Neural cell (in vitro differentiated cells): ENCODE data around the gene BTBD17. TPM values are rescaled to one million over a fixed set of nuclear protein-coding genes. Genes with fewer than 3 reads are reported as not detected.

Experiments
- H2AFZ ChIP-seq: fragments of 200-600, 300-800 bp; sonication (generic), shearing (Covaris generic); 2 replicates; pipeline ENCODE4 v1.6.0; 2014; ENCODE audit warnings: low read depth, mild to moderate bottlenecking, antibody characterized with exemption, low read length, moderate library complexity
- H3F3A ChIP-seq: fragments of 200-600 bp; shearing (Covaris generic); 2 replicates; pipeline ENCODE4 v1.6.1; 2016; ENCODE audit warnings: mild to moderate bottlenecking, moderate library complexity, mixed read lengths, antibody characterized with exemption, low read length; ENCODE audit not compliant: insufficient read depth, poor library complexity, severe bottlenecking
- H3K27ac ChIP-seq: fragments of 200-600, 300-800 bp; sonication (generic), shearing (Covaris generic); 2 replicates; pipeline ENCODE4 v1.5.1; 2014; ENCODE audit warnings: mild to moderate bottlenecking, low read length, moderate library complexity
- H3K27me3 ChIP-seq: fragments of 300-800, 200-600 bp; sonication (generic), shearing (Covaris generic); 2 replicates; pipeline ENCODE4 v1.6.0; 2014; ENCODE audit warnings: mild to moderate bottlenecking, low read depth, low read length, moderate library complexity; ENCODE audit not compliant: insufficient read depth
- H3K36me3 ChIP-seq: fragments of 300-800, 200-600 bp; sonication (generic), shearing (Covaris generic); 2 replicates; pipeline ENCODE4 v1.5.1; 2014; ENCODE audit warnings: mild to moderate bottlenecking, antibody characterized with exemption, low read length, moderate library complexity; ENCODE audit not compliant: insufficient read depth
- H3K4me2 ChIP-seq: fragments of 300-800, 200-600 bp; sonication (generic), shearing (Covaris generic); 2 replicates; pipeline ENCODE4 v1.6.0; 2014; ENCODE audit warnings: mild to moderate bottlenecking, low read length
- H3K4me3 ChIP-seq: fragments of 300-800, 200-600 bp; sonication (generic), shearing (Covaris generic); 2 replicates; pipeline ENCODE4 v1.5.1; 2014; ENCODE audit warnings: mild to moderate bottlenecking, low read length, moderate library complexity
- H3K79me2 ChIP-seq: fragments of 200-600 bp; shearing (Covaris generic); replicated peaks from 2 replicates; pipeline ENCODE4 v1.6.0; 2014; ENCODE audit warnings: mild to moderate bottlenecking, low read length, moderate library complexity; ENCODE audit not compliant: insufficient read depth
- H3K9ac ChIP-seq: fragments of 300-800, 200-600 bp; sonication (generic), shearing (Covaris generic); 2 replicates; pipeline ENCODE4 v1.6.1; 2016; ENCODE audit warnings: mild to moderate bottlenecking, low read length, mixed read lengths
- H3K9me2 ChIP-seq: fragments of 200-600 bp; shearing (Covaris generic); 2 replicates; pipeline ENCODE4 v1.6.1; 2016; ENCODE audit warnings: mild to moderate bottlenecking, low read length, mixed read lengths; ENCODE audit not compliant: insufficient read depth
- H3K9me3 ChIP-seq: fragments of 200-600, 300-800 bp; sonication (generic), shearing (Covaris generic); 2 replicates; pipeline ENCODE4 v1.6.1; 2016; ENCODE audit warnings: mild to moderate bottlenecking, mixed run types, low read length, moderate library complexity, mixed read lengths
- H4K20me1 ChIP-seq: fragments of 200-600 bp; shearing (Covaris generic); 2 replicates; pipeline ENCODE4 v1.6.1; 2016; ENCODE audit warnings: mild to moderate bottlenecking, mixed run types; ENCODE audit not compliant: insufficient read depth
- EP300 ChIP-seq: fragments of 450-650 bp; conservative IDR thresholded peaks from 2 replicates; pipeline ENCODE4 v1.6.1; 2014; ENCODE audit warnings: antibody characterized with exemption, mild to moderate bottlenecking, moderate library complexity; ENCODE audit not compliant: poor library complexity, severe bottlenecking
- EZH2 ChIP-seq: fragments of 200-600, 300-800 bp; shearing (Covaris generic), sonication (generic); IDR thresholded peaks from 2 replicates; pipeline ENCODE4 v1.6.1; 2014; ENCODE audit warnings: antibody characterized with exemption, low read length, borderline replicate concordance, mild to moderate bottlenecking; ENCODE audit not compliant: insufficient read depth, poor library complexity, severe bottlenecking
- MXI1 ChIP-seq: fragments of 450-650 bp; conservative IDR thresholded peaks from 2 replicates; pipeline ENCODE4 v1.6.1; 2014; ENCODE audit warnings: antibody characterized with exemption, mild to moderate bottlenecking; ENCODE audit not compliant: poor library complexity, severe bottlenecking
- POLR2AphosphoS5 ChIP-seq: IDR thresholded peaks from 2 replicates; pipeline ENCODE4 v1.6.1; 2012
- RAD21 ChIP-seq: fragments of 450-650 bp; conservative IDR thresholded peaks from 2 replicates; pipeline ENCODE4 v1.6.1; 2014; ENCODE audit warnings: antibody characterized with exemption, mild to moderate bottlenecking, moderate library complexity
- SMC3 ChIP-seq: fragments of 450-650 bp; conservative IDR thresholded peaks from 2 replicates; pipeline ENCODE4 v1.6.1; 2014; ENCODE audit warnings: antibody characterized with exemption, mild to moderate bottlenecking, moderate library complexity; ENCODE audit not compliant: poor library complexity
- TAF1 ChIP-seq: IDR thresholded peaks from 2 replicates; pipeline ENCODE4 v1.6.1; 2012; ENCODE audit warnings: low read depth
- polyA plus RNA-seq: library from polyadenylated mRNA; depleted of rRNA; stranded (reverse); fragments of >200 nt; gene quantifications from 2 replicates; pipeline ENCODE4 v1.2.3, GENCODE V29; 2014
- TF ChIP-seq, protein P1 (sequence below): fragments of 450-650 bp; IDR thresholded peaks from 2 replicates; pipeline ENCODE4 v1.5.1; 2014; ENCODE audit warnings: antibody characterized with exemption, mild to moderate bottlenecking, moderate library complexity; ENCODE audit not compliant: poor library complexity, severe bottlenecking
- TF ChIP-seq, protein P2 (sequence below): IDR thresholded peaks from 2 replicates; pipeline ENCODE4 v1.6.1; 2012; ENCODE audit warnings: borderline replicate concordance

Gene BTBD17
- polyA plus RNA-seq, 1 donor from 2014 or later, result 5.3 TPM

DNA sequence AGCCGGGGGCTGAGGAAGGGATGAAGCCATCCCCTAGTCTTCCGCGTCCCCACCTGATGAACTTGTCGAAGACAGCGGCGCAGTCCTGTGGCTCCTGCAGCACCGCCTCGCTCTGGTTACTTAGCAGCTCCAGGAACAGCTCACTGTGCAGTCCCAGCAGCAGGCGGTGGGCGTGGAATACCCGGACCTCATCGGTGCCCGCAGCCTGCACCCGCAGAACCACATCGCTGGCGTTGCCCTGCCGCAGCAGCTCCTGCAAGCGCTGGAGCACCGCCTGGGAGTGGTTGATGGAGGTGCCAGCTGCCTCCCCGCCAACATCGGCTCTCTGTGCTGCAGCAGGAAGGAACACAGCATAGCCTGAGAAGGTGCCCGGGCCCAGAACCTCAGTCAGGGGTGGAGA is 1.8 kb downstream of the BTBD17 start:
- Histone ChIP-seq H3K4me3 (no peak overlapping the region), H3K27me3 (no peaks in the 10 kb centered on the region), H3K27ac (no peak overlapping the region)

DNA sequence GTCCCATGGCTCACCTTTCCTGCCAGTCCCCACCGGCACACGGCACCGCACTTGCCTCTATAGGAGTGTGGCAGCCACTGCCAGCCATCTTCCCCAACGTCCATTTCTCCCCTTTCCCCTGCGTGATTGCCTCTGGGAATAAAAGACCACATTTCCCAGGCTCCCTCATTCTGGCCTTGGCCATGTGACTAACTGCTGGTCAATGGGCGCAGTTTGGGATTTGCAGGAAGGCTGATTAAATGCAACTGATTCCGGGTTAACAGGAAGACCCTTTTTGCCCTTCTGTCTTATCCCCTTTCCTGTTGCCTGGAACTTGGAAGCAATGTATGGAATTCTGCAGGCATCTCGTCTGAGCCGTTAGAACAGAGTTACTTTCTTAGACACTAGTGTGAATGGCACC is 3.0 kb downstream of the BTBD17 start:
- no peaks in the 10 kb centered on the region for H3K9me3 ChIP-seq
- no peaks in the 10 kb centered on the region for H3K27me3 ChIP-seq
- H3F3A ChIP-seq, result no peaks in the 10 kb centered on the region
- no peak overlapping the region for H3K9ac ChIP-seq
- no peak overlapping the region for H2AFZ ChIP-seq
- H3K27ac ChIP-seq, result no peak overlapping the region
- no peak overlapping the region for H3K4me3 ChIP-seq
- no peaks in the 10 kb centered on the region for H3K79me2 ChIP-seq
- H4K20me1 ChIP-seq, result no peaks in the 10 kb centered on the region
- TF ChIP-seq EP300 (no peak), POLR2AphosphoS5 (no peak), RAD21 (no peak), EZH2 (no peak), MXI1 (no peak), TAF1 (no peak), SMC3 (no peak)
- TF ChIP-seq, protein P1, sequence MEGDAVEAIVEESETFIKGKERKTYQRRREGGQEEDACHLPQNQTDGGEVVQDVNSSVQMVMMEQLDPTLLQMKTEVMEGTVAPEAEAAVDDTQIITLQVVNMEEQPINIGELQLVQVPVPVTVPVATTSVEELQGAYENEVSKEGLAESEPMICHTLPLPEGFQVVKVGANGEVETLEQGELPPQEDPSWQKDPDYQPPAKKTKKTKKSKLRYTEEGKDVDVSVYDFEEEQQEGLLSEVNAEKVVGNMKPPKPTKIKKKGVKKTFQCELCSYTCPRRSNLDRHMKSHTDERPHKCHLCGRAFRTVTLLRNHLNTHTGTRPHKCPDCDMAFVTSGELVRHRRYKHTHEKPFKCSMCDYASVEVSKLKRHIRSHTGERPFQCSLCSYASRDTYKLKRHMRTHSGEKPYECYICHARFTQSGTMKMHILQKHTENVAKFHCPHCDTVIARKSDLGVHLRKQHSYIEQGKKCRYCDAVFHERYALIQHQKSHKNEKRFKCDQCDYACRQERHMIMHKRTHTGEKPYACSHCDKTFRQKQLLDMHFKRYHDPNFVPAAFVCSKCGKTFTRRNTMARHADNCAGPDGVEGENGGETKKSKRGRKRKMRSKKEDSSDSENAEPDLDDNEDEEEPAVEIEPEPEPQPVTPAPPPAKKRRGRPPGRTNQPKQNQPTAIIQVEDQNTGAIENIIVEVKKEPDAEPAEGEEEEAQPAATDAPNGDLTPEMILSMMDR, result no peak
- TF ChIP-seq, protein P2, sequence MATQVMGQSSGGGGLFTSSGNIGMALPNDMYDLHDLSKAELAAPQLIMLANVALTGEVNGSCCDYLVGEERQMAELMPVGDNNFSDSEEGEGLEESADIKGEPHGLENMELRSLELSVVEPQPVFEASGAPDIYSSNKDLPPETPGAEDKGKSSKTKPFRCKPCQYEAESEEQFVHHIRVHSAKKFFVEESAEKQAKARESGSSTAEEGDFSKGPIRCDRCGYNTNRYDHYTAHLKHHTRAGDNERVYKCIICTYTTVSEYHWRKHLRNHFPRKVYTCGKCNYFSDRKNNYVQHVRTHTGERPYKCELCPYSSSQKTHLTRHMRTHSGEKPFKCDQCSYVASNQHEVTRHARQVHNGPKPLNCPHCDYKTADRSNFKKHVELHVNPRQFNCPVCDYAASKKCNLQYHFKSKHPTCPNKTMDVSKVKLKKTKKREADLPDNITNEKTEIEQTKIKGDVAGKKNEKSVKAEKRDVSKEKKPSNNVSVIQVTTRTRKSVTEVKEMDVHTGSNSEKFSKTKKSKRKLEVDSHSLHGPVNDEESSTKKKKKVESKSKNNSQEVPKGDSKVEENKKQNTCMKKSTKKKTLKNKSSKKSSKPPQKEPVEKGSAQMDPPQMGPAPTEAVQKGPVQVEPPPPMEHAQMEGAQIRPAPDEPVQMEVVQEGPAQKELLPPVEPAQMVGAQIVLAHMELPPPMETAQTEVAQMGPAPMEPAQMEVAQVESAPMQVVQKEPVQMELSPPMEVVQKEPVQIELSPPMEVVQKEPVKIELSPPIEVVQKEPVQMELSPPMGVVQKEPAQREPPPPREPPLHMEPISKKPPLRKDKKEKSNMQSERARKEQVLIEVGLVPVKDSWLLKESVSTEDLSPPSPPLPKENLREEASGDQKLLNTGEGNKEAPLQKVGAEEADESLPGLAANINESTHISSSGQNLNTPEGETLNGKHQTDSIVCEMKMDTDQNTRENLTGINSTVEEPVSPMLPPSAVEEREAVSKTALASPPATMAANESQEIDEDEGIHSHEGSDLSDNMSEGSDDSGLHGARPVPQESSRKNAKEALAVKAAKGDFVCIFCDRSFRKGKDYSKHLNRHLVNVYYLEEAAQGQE, result no peak
- no peaks in the 10 kb centered on the region for H3K9me2 ChIP-seq
- no peaks in the 10 kb centered on the region for H3K36me3 ChIP-seq
- H3K4me2 ChIP-seq, result no peak overlapping the region

More for the DNA sequence above, 1.8 kb downstream of the BTBD17 start:
- Histone ChIP-seq H3F3A (no peaks in the 10 kb centered on the region), H3K4me2 (no peak overlapping the region), H4K20me1 (no peaks in the 10 kb centered on the region), H2AFZ (no peak overlapping the region), H3K9me3 (no peaks in the 10 kb centered on the region), H3K9me2 (no peaks in the 10 kb centered on the region), H3K36me3 (no peaks in the 10 kb centered on the region), H3K79me2 (no peaks in the 10 kb centered on the region), H3K9ac (no peak overlapping the region)
- TF ChIP-seq, protein P1, result no peak
- no peak for TF ChIP-seq EP300
- TF ChIP-seq, protein P2, result no peak
- no peak for TF ChIP-seq MXI1
- no peak for TF ChIP-seq POLR2AphosphoS5
- TF ChIP-seq RAD21, result no peak
- TF ChIP-seq SMC3, result no peak
- TF ChIP-seq TAF1, result no peak
- no peak for TF ChIP-seq EZH2
